GM18508 (cell line): Measurements from ENCODE around the gene RAB43.
"Not testable (repeated sequence)": the region's sequence is repeated elsewhere in the genome, so short reads cannot be mapped to it uniquely, and the experiment has no call there.

Experiments
- ATAC-seq: cut with Tn5 transposase; IDR thresholded peaks from one replicate; pipeline ENCODE4 v1.9.1; 2021; ENCODE audit warnings: moderate number of reproducible peaks; ENCODE audit not compliant: insufficient read depth, unreplicated experiment

Gene RAB43

GRCh38 chr3:129121792-129122411 lies at the start of gene RAB43:
RAB43 (minus strand) TSS chr3:129121804; CDS start chr3:129121489, 315 bp downstream.
- ATAC-seq: no peak

- ATAC-seq: no peak
Measured at GRCh38 chr3:129166579-129167332, 45.2 kb upstream of the RAB43 start.

- ATAC-seq: not testable (repeated sequence)
Measured at GRCh38 chr3:129165594-129165993, 44.0 kb upstream of the RAB43 start.

- no peak for ATAC-seq
Measured at GRCh38 chr3:129164500-129164899, 42.9 kb upstream of the RAB43 start.

- no peak for ATAC-seq
Measured at GRCh38 chr3:129162729-129163579, 41.4 kb upstream of the RAB43 start.

- ATAC-seq: no peak
Measured at GRCh38 chr3:129161860-129162271, 40.3 kb upstream of the RAB43 start.

GRCh38 chr3:129160891-129161859 lies 39.6 kb upstream of the RAB43 start, which contains the start of gene ISY1:
ISY1 (minus strand) TSS chr3:129161063; CDS start chr3:129160975, 88 bp downstream.
- ATAC-seq: peak; percentile 47

GRCh38 chr3:129144786-129145185 lies 23.2 kb upstream of the RAB43 start:
- no peak for ATAC-seq

- ATAC-seq: not testable (repeated sequence)
Measured at GRCh38 chr3:129141011-129141410, 19.4 kb upstream of the RAB43 start.

- ATAC-seq: no peak
Measured at GRCh38 chr3:129139911-129140310, 18.3 kb upstream of the RAB43 start.

GRCh38 chr3:129136275-129136674 lies 14.7 kb upstream of the RAB43 start:
- not testable (repeated sequence) for ATAC-seq

GRCh38 chr3:129132097-129132866 lies 10.7 kb upstream of the RAB43 start:
- ATAC-seq: no peak

- no peak for ATAC-seq
Measured at GRCh38 chr3:129131465-129132088, 10.0 kb upstream of the RAB43 start.

- no peak for ATAC-seq
Measured at GRCh38 chr3:129130291-129130813, 8.7 kb upstream of the RAB43 start.

GRCh38 chr3:129128357-129129155 lies 7.0 kb upstream of the RAB43 start:
- ATAC-seq: no peak

GRCh38 chr3:129126726-129127280 lies 5.2 kb upstream of the RAB43 start:
- ATAC-seq: no peak
